ENCODE measurements around the gene TEX52.

Gene TEX52

GRCh38 chr12:2857021-2857431, at the start of gene TEX52:
Gene TEX52, minus strand, starts transcription at chr12:2857039. Its CDS starts 13 bp downstream, at chr12:2857026.
- no peak for TF ChIP-seq CTCF (conservative IDR thresholded peaks at IDR 0.05; ENCODE audit: low read depth, low read length)
- no peak within 1 kb of the TSS for H3K4me3 ChIP-seq (ENCODE audit: low read length)
- DNase-seq (ENCODE audit: low read depth), result no peak

GRCh38 chr12:2904260-2904659, 47.4 kb upstream of the TEX52 start:
- H3K4me3 ChIP-seq (ENCODE audit: low read length), result no peak overlapping the region
- no peak for DNase-seq (ENCODE audit: low read depth)
- no peak for TF ChIP-seq CTCF (conservative IDR thresholded peaks at IDR 0.05; ENCODE audit: low read depth, low read length)

GRCh38 chr12:2902272-2902880, 45.5 kb upstream of the TEX52 start:
- TF ChIP-seq CTCF (conservative IDR thresholded peaks at IDR 0.05; ENCODE audit: low read depth, low read length), result no peak
- no peak overlapping the region for H3K4me3 ChIP-seq (ENCODE audit: low read length)
- DNase-seq (ENCODE audit: low read depth), result no peak

GRCh38 chr12:2900642-2901041, 43.8 kb upstream of the TEX52 start:
- DNase-seq (ENCODE audit: low read depth), result no peak
- H3K4me3 ChIP-seq (ENCODE audit: low read length), result no peak overlapping the region
- TF ChIP-seq CTCF (conservative IDR thresholded peaks at IDR 0.05; ENCODE audit: low read depth, low read length), result no peak

GRCh38 chr12:2897418-2897817, 40.6 kb upstream of the TEX52 start:
- no peak for DNase-seq (ENCODE audit: low read depth)
- TF ChIP-seq CTCF (conservative IDR thresholded peaks at IDR 0.05; ENCODE audit: low read depth, low read length), result no peak
- H3K4me3 ChIP-seq (ENCODE audit: low read length), result no peak overlapping the region

GRCh38 chr12:2895511-2895910, 38.7 kb upstream of the TEX52 start:
- no peak overlapping the region for H3K4me3 ChIP-seq (ENCODE audit: low read length)
- no peak for DNase-seq (ENCODE audit: low read depth)
- TF ChIP-seq CTCF (conservative IDR thresholded peaks at IDR 0.05; ENCODE audit: low read depth, low read length), result no peak

- TF ChIP-seq CTCF (conservative IDR thresholded peaks at IDR 0.05; ENCODE audit: low read depth, low read length), result no peak
- no peak overlapping the region for H3K4me3 ChIP-seq (ENCODE audit: low read length)
Observed at GRCh38 chr12:2895051-2895451, 38.2 kb upstream of the TEX52 start.

More at GRCh38 chr12:2895051-2895451, 38.2 kb upstream of the TEX52 start:
- no peak for DNase-seq (ENCODE audit: low read depth)

Data from retinal pigment epithelial cell (primary cell).